Activated CD8-positive, alpha-beta memory T cell treated with anti-CD3 and anti-CD28 coated beads, Interleukin-2, amount 50 U/mL, for 24 hours (primary cell): ENCODE results near the gene EVX2.

Experiments
- DNase-seq: peaks from one replicate; pipeline ENCODE4 v3.0.0-alpha.2; 2020; ENCODE audit errors: extremely low read depth

EVX2 gene

DNA sequence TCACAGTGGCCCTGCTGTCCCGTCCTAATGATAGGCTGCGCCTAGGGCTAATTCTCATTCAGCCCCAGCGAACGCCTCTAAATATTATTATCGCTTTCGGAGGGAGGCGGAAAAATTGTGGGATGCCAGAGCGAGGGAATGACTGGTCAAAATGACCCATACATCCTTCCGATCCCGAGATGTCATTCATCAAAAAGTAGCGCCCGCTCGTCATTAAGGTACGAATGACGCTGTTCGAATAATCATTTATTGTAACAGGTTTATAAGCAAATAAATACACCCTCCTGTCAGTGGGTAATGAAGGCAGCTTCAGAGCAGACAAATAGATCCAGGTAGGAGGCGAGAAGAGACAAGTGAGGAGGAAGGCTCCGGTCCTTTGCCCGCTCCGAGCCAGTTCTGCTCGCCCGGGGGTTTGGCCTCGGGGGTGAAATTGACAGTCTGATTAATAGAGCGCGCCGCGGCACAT is at the start of gene EVX2:
Gene EVX2 (minus strand): TSS at position 167 of the 466 bp plus-strand sequence. CDS start 186 bp downstream, outside the sequence.
- no peak for DNase-seq

DNA sequence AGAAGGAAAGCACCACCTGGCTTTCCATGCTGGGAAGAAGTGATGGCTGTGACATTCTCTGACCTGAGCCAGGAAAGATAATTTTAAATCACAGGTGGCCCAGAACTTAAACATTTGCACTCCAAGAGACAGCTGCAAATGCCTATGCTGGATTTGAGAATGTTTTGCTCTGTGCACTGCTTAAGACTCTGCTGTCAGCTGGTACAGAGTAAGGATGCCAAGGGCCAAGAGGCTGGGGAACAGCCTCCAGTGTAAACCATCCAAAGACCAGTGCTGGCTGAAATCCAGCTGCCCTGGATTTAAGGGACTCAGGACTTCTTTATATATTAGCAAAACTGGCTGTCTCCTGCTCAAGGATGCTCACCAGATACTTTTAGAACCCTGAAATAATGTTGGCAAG is 49.6 kb upstream of the EVX2 start:
- no peak for DNase-seq

DNA sequence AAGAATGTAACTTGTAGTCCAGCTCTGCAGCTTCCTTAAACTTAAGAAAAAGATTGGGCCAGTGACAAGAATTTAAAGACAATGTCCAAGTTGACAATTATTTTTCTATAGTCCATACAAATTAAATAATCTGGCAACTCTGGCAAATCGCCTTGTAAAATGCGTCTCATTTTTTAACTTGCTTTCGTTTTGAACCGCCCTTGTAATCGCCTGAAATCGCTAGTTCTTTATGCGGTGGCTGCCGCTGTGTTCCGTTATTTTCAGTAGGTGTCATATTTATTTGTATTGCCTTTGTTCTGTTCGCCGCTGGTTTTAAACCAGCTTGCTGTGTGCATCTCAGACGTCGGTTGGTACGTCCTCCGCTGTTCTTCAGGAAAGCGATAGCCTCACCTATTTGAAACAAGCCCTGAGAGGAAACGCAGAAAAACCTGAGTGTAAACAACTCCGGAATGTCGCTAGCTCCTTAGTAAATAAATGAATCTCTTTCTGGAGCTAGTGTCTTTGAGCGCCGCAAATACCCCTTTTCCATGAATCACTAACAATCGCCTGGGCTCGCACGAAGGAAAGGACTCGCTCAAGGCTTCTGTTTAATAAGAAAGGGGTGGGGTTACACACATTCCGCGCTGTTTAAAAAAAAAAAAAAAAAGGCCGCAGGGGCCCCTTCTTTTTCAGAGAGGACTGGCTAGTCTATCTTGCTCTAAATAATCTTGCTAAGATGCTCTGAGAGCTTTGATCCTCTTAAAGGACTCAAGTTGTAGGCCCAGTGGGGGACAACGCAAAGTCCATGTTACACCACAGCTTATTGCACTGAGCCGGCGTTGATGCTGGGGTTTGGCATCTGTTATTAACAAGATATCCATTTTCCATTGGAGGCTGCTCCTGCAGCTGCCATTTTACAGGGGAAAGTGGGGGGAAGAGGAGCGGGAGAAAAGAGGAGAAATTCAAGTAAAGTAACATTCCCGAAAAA is 48.7 kb upstream of the EVX2 start:
- no peak for DNase-seq

DNA sequence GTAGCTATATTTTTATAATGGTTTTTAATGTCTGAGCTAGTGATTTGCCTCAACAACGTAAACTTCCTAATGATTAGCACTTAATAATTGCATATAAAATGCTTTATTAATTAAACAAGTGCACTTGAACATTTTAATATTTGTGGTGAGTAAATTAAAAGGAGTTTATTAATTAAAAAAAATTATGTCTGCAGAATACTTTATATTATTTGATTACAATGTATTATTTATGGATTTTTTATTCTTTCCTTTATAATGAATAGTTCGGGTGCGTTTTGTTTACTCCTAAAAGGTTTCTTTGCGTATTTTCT is 48.0 kb upstream of the EVX2 start:
- no peak for DNase-seq

DNA sequence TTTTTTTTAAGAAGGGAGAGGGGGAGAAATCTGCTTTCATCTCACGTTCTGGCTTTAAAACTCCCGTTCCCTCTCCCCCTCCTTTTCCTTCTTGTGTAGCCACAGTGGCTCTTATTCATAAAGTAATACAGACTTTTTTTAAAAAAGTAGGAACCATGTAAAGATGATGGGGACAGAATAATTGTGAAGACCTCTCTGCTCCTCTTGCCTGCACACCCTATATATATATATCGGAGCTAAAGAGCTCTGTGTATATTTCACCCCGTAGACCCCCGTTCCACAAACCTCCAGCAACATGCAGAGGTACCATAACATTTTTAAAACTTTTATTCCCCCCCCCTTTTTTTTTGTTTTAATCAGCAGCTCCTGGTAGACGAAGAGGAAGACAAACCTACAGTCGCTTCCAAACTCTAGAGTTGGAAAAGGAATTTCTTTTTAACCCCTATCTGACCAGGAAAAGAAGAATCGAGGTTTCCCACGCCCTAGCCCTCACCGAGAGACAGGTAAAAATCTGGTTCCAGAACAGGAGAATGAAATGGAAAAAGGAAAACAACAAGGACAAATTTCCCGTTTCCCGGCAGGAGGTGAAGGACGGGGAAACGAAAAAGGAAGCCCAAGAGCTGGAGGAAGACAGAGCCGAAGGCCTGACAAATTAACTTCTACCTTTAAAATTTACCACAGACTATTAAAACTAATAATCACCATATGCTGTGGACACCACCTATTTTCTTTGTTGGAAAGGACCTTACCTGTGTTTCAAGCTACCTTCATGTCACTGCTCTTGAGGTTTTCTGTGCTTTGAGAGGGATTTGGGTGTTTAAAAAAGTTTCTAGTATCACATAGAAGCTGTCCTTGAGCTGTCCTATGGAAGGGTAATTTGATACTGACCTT is 47.4 kb upstream of the EVX2 start:
- DNase-seq: no peak

DNA sequence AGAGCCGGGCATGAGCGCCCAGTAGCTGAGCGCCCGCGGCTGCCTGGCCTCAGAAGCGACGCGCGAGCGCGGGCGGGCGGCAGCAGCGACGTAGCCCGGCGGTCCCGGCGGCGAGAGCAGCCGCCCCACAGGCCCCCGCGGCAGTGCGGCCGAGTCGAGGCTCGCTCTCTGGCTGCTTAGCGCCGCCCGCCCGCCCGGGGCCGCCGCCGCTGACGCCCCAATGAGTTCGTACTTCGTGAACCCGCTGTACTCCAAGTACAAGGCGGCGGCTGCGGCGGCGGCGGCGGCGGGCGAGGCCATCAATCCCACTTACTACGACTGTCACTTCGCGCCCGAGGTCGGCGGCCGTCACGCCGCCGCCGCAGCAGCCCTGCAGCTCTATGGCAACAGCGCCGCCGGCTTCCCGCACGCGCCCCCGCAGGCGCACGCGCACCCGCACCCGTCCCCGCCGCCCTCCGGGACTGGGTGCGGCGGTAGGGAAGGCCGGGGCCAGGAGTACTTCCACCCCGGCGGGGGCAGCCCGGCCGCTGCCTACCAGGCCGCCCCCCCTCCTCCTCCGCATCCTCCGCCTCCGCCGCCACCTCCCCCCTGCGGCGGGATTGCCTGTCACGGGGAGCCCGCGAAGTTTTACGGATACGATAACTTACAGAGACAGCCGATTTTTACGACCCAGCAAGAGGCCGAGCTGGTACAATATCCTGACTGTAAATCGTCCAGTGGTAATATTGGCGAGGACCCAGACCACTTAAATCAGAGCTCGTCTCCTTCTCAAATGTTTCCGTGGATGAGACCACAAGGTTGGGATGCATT is 46.6 kb upstream of the EVX2 start:
- DNase-seq: no peak

DNA sequence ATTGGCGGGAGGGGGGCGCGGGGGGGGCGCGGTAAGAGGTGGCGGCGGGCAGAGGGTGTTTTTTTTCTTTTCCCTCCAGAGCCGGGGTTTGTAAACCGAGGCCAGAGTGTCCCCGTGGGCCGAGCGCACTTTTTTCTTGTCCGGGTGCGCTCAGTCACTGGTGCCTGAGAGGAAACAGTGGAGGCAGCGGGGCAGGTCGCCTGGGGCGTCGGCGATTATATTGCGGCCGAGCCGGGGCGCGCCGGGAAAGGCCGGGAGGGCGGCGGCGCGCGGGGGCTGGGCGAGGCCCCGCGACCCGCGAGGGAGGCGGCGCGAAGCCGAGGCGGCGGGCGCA is 46.0 kb upstream of the EVX2 start:
- no peak for DNase-seq

DNA sequence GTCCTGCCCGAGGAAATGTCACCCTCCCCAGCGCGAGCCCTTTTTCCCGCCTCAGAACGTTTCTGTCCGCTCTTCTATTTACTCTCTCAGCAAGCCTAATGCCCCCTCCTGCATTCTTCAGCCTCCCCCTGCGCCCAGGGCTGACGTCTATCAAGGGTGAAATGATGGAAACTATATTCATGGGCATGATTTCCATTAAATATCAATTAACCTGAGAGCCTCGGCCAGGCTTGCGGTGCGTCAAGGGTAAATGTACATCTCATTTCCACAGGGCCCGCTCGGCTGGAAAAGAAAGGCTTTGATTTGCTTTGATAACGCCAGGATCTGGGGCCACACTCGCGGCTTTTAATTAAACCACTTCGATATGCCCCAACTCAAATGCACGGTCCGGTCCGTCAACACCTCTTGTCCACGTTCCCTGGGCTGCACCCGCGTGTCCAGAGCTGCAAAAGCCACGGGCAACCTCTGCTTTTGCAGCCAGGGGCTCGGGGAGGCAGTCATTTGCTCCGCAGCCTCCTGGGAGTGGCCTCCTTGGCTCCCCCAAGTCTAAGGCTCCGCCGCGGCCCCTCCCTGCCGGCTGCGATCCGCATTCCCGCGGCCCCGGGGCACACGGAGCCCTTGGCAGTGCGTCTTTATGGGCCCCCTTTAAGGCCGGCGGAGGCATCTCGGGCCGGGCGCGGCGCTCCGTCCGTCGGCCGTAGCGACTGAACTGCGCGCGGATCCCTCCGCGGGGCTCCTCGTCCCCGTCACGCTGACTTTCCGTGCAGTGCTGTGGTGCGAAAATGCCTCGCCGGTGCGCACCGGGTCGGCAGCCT is 45.4 kb upstream of the EVX2 start, which contains the start of gene HOXD8:
Gene HOXD8 (plus strand): TSS at position 724 of the 815 bp plus-strand sequence. CDS start 662 bp downstream, outside the sequence.
- no peak for DNase-seq

DNA sequence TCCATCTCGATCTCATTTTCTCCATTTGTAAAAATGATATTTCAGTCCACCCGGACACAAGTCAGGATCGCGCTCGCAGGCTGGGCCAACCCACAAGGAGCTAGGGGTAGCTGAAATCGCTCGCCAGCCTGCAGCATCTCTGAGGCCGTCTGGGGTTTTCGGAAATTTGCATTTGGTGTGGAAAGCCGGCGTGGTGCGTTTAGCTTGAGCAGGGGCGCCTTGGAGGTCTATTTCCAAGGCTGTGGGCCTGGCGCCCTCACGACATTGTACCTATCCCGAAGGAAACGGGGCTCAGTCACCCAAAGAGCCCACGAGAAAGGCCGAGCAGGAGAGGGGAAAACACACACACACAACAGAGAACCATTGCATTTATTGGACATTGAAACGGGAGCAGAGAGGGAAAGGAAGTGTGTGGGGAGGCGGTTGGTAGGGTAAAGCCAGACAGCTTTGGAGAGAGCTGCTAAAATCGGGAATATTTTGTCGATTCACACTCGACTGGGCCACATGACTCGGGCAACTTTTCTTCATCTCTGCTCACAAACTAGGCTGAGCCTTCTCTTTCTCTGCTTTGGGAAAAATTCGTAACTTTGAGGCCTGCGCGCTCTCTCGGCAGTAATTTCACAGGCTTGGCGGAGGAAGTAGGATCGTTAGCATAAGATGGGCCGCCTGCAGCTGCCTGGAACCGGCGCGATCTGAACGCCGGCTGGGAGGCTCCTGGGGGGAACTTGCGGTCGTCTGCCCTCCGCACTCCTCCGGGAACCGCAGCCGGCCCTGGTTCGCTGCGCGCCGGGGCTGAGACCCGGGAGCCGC is 44.6 kb upstream of the EVX2 start:
- DNase-seq: no peak

DNA sequence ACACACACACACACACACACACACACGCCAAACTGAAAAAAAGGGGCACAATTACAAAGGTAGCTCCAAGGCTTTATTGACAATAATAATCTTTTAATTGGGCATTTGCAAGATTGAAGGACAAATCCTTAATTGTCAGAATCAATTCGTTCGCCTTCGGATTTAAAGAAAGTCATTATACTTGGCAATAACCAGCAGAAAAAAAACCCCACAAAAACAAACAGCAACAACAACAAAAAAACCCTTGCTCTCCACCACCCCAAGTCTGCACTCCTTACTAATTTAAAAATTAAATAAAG is 44.0 kb upstream of the EVX2 start:
- DNase-seq: no peak

DNA sequence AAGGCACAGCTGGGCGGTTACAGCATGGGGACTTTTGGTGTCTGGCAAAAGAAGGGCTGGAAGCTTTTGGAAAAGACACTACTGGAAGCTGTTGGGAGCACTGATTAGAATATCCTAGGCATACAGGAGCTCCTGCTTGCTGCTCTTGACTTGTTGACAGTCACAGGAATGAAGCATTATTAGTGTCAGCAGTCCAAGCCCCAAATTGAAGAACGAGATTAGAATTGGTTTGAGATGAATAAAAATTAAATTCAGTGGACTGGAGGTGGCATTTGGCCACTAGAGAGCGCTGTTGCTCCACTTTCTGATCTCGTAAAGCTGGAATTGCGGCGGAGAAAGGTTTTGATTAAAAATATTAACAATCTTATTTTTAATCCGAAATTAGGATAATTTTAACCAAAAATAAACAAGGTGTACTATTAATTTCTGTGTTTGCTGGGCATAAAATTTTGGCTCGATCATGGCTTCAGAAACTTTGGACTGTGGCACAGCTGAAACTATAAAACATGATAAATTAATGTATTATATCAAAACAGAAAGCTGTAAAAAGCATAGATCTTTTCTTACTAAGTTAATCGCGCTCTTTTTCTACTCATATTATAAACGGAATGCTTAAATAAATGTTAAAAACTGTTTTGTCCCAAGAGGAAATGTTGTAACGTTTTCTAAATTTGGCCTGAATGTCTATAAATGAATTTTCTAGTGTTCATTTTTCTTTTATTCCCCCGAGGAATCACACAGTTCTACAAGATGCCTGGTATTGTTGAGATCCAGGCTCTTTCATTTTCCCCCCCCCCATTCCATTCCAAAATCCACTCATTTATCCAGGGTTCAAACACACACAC is 43.4 kb upstream of the EVX2 start:
- DNase-seq: no peak

DNA sequence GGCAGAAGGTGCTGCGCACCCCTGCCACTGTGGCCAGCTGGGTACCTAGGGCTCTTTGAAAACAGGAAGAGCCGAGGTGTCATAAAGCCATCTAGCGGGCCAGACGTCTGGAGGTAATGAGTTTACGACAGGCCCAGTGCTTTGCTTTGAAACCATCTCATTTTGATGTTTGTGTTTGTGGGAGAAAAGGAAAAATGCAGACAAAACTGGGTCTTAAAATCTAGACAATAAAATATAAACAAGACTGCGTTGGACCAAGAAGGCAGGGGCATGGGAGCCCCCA is 42.0 kb upstream of the EVX2 start:
- no peak for DNase-seq

DNA sequence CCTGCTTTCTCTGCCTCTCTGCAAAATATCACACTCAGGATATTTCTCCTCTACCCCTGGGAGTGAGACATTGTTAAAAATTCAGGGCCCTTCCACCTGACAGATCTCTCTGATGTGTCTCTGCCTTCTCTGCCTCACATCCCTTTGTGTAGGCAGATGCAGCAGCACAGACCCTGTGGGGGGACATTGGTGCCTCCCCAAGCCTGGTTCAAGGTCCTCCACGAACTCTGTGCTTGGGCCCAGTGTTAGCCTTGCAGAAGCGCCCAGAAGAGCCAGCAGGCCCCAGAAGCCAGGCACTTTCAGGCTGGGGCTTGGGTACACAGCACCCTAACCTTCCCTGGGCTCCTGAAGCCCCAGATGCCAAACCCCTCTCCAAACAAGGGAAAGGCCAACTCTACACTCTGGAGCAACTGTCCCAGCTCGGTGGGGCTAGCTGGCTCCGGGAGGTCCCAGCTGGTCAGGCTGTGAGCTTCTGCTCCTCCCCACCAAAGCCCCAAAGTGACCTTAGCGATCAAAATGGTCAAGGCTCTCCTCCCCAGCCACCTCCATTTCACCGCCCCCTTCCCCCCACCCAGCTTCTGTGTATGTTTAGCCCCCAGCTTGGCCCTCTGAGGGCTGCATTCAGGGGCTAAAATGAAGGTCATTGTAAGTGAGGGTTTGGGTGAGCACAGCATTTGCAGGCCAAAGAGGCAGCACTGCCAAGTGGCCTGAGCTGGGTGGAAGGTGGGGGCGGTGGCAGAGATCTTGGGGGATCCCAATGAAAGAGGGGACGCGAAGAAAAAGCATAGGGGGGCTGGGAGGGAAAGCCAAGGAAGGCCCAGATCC is 41.4 kb upstream of the EVX2 start:
- DNase-seq: no peak

DNA sequence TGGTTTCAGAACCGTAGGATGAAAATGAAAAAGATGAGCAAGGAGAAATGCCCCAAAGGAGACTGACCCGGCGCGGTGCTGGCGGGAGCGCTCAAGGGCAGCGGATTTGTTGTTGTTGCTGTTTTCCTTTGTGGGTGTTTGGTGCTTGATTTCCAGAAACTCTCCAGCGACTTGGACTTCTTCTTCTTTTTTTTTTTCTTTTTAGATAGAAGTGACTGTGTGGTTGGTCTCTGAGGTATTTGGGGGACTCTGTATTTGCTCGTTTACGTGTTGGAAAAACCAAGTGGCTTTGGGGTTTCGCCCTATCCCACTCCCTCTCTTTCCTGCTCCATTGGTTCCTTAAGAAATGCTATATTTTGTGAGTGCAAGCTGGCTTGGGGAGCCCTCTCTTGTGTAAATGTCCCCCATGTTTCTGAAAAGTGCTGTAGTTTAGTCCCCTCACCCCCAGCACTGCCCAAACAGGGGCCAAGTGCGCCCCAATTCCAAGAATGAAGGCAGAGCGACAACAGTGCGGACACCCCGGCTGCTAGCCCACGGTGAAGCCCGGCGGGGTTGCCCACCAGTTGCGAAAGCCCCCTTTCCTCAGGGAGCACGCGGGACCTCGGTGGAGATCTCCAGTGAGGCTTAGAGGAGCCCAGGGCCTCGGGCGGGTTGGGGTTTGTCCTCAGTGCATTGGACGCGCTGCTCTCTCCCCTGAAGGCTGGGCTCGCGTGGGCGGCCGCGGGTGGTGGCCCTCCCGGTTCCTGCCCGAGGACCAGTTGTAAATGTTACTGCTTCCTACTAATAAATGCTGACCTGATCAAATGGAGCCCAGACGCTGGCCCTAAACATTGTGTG is 40.6 kb upstream of the EVX2 start:
- no peak for DNase-seq

DNA sequence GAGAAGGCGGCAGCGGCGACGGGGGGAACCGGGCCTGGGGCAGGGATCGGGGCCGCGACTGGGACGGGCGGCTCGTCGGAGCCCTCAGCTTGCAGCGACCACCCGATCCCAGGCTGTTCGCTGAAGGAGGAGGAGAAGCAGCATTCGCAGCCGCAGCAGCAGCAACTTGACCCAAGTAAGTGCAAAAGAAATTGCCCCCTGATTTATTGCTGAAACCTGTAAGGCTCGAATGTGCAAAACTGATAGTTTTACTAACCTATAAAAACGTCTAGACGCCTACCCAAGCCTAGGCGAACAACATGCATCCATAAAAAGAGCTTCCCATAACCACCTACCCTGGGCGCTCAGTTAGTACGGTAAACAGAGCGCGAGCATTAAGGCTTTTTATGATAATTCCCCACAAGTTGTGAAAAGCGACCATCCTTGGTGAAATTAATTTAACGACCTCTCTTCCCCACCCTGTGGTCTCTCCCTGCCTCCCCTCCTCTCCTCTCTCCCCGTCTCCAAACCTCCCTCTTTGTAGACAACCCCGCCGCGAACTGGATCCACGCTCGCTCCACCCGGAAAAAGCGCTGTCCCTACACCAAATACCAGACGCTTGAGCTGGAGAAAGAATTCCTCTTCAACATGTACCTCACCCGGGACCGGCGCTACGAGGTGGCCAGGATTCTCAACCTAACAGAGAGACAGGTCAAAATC is 39.8 kb upstream of the EVX2 start:
- no peak for DNase-seq

DNA sequence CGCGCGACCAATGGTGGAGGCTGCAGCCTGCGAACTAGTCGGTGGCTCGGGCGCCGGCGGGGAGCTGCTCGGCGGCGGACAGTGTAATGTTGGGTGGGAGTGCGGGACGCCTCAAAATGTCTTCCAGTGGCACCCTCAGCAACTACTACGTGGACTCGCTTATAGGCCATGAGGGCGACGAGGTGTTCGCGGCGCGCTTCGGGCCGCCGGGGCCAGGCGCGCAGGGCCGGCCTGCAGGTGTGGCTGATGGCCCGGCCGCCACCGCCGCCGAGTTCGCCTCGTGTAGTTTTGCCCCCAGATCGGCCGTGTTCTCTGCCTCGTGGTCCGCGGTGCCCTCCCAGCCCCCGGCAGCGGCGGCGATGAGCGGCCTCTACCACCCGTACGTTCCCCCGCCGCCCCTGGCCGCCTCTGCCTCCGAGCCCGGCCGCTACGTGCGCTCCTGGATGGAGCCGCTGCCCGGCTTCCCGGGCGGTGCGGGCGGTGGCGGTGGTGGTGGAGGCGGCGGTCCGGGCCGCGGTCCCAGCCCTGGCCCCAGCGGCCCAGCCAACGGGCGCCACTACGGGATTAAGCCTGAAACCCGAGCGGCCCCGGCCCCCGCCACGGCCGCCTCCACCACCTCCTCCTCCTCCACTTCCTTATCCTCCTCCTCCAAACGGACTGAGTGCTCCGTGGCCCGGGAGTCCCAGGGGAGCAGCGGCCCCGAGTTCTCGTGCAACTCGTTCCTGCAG is 39.1 kb upstream of the EVX2 start, which contains the start of gene HOXD9:
Gene HOXD9 (plus strand): TSS at position 37 of the 728 bp plus-strand sequence. CDS start 50 bp downstream, at position 87.
- DNase-seq: no peak
